IMR-90 (cell line): ENCODE data around the gene GPC5.

Experiments used
- CEBPB ChIP-seq: IDR thresholded peaks from 2 replicates; pipeline ENCODE4 v1.6.1; 2012; ENCODE audit warnings: low read depth, low read length, improper control_type of control experiment
- CHD1 ChIP-seq: IDR thresholded peaks from 2 replicates; pipeline ENCODE4 v1.6.1; 2012; ENCODE audit warnings: low read depth, low read length, improper control_type of control experiment
- CTCF ChIP-seq: conservative IDR thresholded peaks from 2 replicates; pipeline ENCODE4 v1.5.1; 2012; ENCODE audit warnings: mild to moderate bottlenecking, low read depth, low read length, improper control_type of control experiment
- FOS ChIP-seq: fragments of 150-350 bp; IDR thresholded peaks from 2 replicates; pipeline ENCODE4 v1.6.1; 2016; ENCODE audit warnings: low read depth, low read length
- NFE2L2 ChIP-seq: fragments of 150-350 bp; IDR thresholded peaks from 2 replicates; pipeline ENCODE4 v1.6.1; 2016; ENCODE audit warnings: low read depth, mild to moderate bottlenecking, low read length
- POLR2A ChIP-seq: IDR thresholded peaks from 2 replicates; pipeline ENCODE4 v1.6.1; 2012; ENCODE audit warnings: mild to moderate bottlenecking, low read depth, low read length
- RAD21 ChIP-seq: IDR thresholded peaks from 2 replicates; pipeline ENCODE4 v1.6.1; 2012; ENCODE audit warnings: low read length, improper control_type of control experiment
- RFX5 ChIP-seq: IDR thresholded peaks from 2 replicates; pipeline ENCODE4 v1.8.0; 2012; ENCODE audit warnings: low read depth, mild to moderate bottlenecking, low read length, moderate library complexity
- SMC3 ChIP-seq: fragments of 150-350 bp; IDR thresholded peaks from 2 replicates; pipeline ENCODE4 v1.6.1; 2016; ENCODE audit warnings: low read depth, mild to moderate bottlenecking, antibody characterized with exemption, low read length, moderate library complexity

- no peak for TF ChIP-seq CTCF
- TF ChIP-seq RFX5, result no peak
- no peak for TF ChIP-seq POLR2A
- TF ChIP-seq CHD1, result no peak
- TF ChIP-seq RAD21, result no peak
- no peak for TF ChIP-seq CEBPB
- no peak for TF ChIP-seq FOS
- TF ChIP-seq NFE2L2, result no peak
- no peak for TF ChIP-seq SMC3
These were observed 1407.8 kb downstream of the GPC5 start for GRCh38 chr13:92806215-92806614.
